Memory B cell (primary cell): ENCODE results near the gene XXYLT1.

ENCODE experiments used
- ATAC-seq: fragments of 150-1000 bp; cut with Tn5 transposase; 2 replicates; pipeline ENCODE4 v1.10.0; 2021; ENCODE audit warnings: low read depth, mild to moderate bottlenecking, moderate library complexity
- DNase-seq, 2 donors: peaks; one replicate each; pipeline ENCODE4 v3.0.0; 2022; ENCODE audit warnings: low spot score in 2 of 2
- H3K27ac Mint-ChIP-seq: one replicate; pipeline ENCODE4 v1.8.0; 2022; ENCODE audit warnings: mild to moderate bottlenecking, moderate library complexity, mixed read lengths
- H3K27me3 Mint-ChIP-seq: one replicate; pipeline ENCODE4 v1.8.0; 2022; ENCODE audit warnings: mixed read lengths
- H3K36me3 Mint-ChIP-seq: one replicate; pipeline ENCODE4 v1.8.0; 2022; ENCODE audit warnings: mild to moderate bottlenecking, mixed read lengths
- H3K4me1 Mint-ChIP-seq: one replicate; pipeline ENCODE4 v1.8.0; 2022; ENCODE audit warnings: mixed read lengths
- H3K4me3 Mint-ChIP-seq: one replicate; pipeline ENCODE4 v1.8.0; 2022; ENCODE audit warnings: mild to moderate bottlenecking, moderate library complexity, mixed read lengths
- H3K9me3 Mint-ChIP-seq: one replicate; pipeline ENCODE4 v1.8.0; 2022; ENCODE audit warnings: mixed read lengths

XXYLT1 gene

DNA sequence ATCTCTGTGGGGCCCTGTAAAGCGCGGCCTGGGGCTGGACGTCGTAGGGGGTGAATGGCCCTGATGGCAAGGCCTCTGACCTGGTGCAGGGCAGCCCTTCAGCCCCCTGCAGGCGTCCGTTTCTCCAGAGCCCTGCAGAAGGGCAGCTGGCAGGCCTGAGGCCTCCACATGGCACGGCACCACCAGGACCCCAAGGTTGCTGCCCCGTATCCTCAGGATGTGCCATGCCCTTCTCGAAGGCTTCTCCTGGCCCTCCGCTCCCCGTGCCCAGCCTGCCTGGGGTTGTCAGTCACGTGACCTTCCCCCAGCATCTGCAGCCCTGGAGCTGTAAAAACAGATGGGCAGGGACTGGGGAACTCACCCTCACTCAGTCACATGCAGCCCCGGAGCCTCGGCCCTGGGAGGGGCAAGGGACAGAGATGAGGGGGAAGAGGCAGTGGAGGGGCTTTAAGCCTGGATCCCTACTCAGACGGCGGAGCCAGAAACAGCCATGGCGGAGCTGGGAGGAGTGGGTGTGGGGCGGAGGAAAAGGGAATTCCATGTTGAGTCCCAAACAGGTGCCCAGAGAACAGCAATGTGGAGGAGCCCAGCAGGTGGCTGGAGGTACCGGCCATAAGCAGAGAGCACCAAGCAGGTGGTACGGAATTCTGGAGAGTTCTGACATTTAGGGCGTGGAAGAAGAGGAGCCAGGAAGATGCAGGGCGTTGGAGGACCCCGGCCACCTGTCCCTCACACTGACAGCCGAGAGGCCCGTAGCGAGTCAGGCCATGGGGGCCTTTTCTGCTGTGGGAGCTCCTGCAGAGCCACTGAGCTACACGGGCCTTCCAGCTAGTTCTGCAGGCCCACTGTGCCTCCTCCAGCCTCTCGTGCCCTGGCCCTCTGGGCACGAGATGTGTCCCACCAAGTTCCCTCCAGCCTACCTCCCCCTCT is 193.1 kb downstream of the XXYLT1 start:
- H3K27ac Mint-ChIP-seq: no peak overlapping the region

DNA sequence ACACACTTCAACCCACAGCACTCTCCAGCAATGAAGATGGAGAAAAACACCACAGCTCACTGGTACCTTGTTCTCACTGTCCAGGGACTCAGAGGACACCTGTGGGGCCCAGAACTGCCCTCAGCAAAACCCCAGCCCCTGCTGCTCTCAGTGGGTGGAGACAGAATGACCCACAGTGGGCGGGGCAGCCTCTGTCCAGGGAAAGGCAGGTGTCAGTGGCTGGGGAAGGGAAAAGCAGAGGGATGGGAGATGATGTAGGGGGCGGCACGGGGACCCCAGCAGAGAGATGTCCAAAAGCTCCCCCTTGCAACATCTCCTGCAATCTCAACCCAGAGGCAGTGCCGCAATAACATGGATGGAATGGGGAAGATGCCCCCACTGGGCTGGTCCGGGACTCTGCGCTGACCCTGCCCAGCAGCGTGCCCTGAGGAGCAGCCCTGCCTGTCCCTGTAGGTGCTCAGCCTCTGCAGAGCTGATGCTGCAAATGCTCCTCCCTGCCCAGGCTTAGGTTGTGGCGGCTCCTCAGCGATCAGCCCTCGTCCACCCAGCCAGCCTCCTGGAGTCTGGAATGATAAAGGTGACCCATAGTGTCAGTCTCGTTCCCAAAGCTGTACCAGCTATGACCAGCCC is 193.9 kb downstream of the XXYLT1 start:
- H3K27me3 Mint-ChIP-seq: no peaks in the 10 kb centered on the region
- ATAC-seq (no peak), DNase-seq (no peak)
- H3K9me3 Mint-ChIP-seq: no peaks in the 10 kb centered on the region
- H3K27ac Mint-ChIP-seq: no peak overlapping the region
- H3K4me1 Mint-ChIP-seq: peaks cover 15% of the 10 kb centered on the region
- no peak overlapping the region for H3K4me3 Mint-ChIP-seq
- no peaks in the 10 kb centered on the region for H3K36me3 Mint-ChIP-seq

More for the DNA sequence above, 193.1 kb downstream of the XXYLT1 start:
- no peaks in the 10 kb centered on the region for H3K27me3 Mint-ChIP-seq
- no peak overlapping the region for H3K4me3 Mint-ChIP-seq
- no peak for ATAC-seq
- H3K9me3 Mint-ChIP-seq: no peaks in the 10 kb centered on the region
- no peaks in the 10 kb centered on the region for H3K36me3 Mint-ChIP-seq
- DNase-seq: no peak
- peaks cover 17% of the 10 kb centered on the region for H3K4me1 Mint-ChIP-seq

DNA sequence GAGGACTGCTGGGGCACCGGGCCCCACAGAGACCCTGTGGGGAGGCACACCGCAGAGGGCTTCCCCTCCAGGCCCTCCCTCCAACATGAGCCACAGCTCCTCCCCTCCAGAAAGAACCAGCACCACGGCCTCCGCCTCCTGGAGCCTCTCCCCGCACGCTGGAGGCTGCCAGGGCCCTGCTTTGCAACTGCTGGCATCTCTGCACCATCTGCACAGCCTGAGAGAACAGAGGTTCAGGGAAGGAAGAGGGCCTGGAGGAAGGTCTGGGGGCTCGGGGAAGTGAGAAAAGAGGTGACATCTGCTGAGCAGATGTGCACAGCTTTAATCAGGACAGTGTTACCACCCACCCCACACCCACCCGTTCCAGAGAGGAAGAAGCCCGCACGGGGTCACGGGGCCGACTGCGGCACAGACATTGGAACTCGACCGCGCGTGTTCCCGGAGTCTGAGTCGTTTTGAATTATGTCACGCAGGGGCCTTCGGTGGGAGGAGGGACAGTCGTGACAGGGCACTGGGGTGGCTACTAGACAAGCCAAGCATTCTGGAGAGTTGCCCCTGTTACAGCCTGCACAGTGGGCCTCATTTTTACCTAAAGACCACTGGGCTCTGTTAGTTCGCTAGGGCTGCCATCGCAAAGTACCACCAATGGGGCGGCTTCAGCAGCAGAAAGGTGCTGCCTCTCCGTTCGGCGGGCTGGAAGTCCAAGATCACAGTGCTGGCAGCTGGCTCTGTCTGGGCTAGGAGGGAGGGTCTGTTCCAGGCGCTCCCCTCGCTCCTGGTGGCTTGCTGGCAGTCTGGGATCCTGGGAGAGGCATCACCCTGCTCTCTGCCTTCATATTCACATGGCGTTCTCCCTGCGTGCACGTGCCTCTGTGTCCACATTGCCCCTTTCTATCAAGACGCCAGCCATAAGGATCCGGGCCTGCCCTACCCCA is 194.8 kb downstream of the XXYLT1 start:
- H3K4me1 Mint-ChIP-seq: peaks cover 12% of the 10 kb centered on the region
- H3K27me3 Mint-ChIP-seq: no peaks in the 10 kb centered on the region

DNA sequence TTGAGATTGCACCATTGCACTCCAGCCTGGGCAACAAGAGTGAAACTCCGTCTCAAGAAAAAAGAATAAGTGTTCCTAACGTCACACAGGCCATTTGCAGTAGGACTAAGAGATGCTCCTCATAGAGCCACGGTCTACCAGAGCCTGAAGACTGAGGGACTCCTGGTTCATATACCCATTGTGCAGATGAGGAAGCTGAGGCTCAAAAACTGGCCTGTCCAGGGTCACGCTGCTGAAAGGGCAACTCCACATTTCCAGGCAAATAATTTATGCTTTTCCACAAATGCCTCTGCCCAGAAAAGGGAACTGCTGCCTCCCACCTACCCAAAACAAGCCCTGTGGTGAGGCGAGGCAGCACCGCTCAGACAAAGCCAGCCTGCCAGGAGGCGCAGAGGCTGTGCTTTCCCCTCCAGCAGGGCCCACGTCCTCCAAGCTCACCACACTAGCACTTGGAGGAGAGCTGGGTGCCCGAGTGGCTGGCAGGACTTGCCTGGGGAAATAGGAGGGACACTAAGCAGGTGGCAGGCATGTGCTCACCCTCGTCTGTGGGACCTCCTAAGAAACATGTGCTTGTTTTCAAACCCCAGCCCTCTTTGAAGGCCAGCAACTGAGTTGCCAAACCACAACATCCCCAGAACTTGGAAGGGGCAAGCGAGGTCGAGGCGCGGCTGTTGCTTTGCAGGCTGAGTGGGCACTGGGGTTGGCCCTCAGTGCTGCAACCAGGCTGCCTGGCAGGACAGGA is 195.6 kb downstream of the XXYLT1 start:
- Mint-ChIP-seq H3K4me3 (no peak overlapping the region), H3K36me3 (no peaks in the 10 kb centered on the region), H3K27ac (no peak overlapping the region), H3K27me3 (no peaks in the 10 kb centered on the region), H3K9me3 (no peaks in the 10 kb centered on the region), H3K4me1 (peaks cover 12% of the 10 kb centered on the region)
- no peak for DNase-seq
- ATAC-seq: no peak

More for the DNA sequence above, 194.8 kb downstream of the XXYLT1 start:
- Mint-ChIP-seq H3K27ac (no peak overlapping the region), H3K4me3 (no peak overlapping the region), H3K36me3 (no peaks in the 10 kb centered on the region), H3K9me3 (no peaks in the 10 kb centered on the region)
- DNase-seq (no peak), ATAC-seq (no peak)

DNA sequence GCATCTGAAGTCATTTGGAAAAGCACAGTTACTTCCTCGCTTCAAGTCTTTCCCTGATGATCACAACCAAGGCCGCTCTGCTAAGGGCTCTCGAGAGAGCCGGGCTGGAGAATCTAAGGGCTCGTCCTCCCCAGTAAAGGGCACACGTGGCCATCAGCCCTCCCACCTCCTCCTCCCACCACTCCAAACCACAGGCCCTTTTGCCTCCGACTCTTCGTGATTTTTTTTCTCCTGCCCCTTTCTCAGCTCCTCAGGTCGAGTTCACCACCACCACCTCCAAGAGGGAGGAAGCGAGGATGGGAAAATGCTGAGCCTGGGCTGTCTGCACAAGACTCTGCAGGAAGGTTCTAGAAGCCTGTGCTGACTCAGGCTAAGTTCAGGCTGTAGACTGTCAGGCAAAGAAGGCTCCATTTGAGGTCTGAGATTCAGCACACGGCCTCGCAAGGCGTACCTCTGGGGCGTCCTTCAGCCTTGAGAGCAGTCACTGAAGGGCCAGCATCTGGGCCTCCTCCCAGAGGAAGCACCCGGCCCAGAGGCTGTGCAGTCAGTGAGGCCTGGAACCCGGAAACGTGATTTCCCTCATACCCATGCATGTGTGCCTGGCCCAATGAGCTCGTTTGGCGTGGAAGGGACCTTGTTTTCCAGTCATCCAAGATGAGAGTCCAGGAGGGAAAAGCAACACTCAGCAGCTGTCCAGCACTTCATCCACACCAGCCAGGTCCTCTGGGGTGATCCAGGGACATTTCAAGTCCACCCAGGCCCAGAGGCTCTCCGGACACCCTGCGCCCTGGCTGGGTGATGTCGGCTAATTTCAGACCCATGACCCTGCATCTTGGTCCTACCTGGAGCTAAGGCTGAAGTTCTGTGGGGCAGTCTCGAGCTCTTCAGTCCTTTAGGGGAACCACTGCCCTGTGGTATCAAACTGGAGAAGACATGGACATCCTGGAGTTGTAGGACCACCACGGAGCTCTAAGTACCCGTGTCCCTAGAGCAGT is 196.8 kb downstream of the XXYLT1 start:
- Mint-ChIP-seq H3K27ac (no peak overlapping the region), H3K27me3 (no peaks in the 10 kb centered on the region)
- no peak for DNase-seq

DNA sequence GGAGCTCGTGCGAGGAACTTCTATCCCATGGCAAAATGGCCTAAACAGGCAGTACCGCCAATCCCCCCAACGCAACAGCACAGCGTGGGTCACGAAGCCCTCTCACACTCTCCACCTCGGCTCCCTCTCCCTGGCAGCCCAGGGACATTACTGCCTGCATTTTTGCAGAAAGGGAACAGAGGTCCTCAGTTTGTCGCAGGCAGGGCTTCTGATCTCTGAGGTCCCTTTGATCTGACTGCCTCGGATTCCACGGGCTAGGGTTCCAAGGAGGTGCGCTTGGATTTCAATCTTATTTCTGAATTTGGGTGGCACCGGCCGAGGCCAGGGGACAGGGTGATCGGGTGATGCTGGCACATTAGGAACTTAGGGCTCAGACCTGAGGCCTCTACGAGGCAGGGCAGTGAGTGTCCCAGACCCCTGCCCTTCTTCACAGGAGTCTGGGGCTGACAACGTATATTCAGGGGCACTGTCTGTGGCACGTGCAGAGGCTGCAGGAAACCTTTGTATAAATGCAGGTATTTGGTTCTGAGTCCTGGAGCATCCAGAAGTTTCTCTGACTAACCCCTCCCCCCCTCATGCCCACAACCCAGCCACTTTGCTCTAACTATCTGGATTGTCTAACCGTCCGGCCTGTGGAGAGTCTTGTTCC is 197.9 kb downstream of the XXYLT1 start:
- Mint-ChIP-seq H3K27me3 (no peaks in the 10 kb centered on the region), H3K9me3 (no peaks in the 10 kb centered on the region), H3K36me3 (peaks cover 4% of the 10 kb centered on the region), H3K27ac (no peak overlapping the region), H3K4me1 (no peaks in the 10 kb centered on the region), H3K4me3 (no peak overlapping the region)
- DNase-seq: no peak
- no peak for ATAC-seq

More for the DNA sequence above, 196.8 kb downstream of the XXYLT1 start:
- Mint-ChIP-seq H3K4me1 (peaks cover 5% of the 10 kb centered on the region), H3K36me3 (peaks cover 2% of the 10 kb centered on the region), H3K4me3 (no peak overlapping the region), H3K9me3 (no peaks in the 10 kb centered on the region)
- ATAC-seq: no peak

DNA sequence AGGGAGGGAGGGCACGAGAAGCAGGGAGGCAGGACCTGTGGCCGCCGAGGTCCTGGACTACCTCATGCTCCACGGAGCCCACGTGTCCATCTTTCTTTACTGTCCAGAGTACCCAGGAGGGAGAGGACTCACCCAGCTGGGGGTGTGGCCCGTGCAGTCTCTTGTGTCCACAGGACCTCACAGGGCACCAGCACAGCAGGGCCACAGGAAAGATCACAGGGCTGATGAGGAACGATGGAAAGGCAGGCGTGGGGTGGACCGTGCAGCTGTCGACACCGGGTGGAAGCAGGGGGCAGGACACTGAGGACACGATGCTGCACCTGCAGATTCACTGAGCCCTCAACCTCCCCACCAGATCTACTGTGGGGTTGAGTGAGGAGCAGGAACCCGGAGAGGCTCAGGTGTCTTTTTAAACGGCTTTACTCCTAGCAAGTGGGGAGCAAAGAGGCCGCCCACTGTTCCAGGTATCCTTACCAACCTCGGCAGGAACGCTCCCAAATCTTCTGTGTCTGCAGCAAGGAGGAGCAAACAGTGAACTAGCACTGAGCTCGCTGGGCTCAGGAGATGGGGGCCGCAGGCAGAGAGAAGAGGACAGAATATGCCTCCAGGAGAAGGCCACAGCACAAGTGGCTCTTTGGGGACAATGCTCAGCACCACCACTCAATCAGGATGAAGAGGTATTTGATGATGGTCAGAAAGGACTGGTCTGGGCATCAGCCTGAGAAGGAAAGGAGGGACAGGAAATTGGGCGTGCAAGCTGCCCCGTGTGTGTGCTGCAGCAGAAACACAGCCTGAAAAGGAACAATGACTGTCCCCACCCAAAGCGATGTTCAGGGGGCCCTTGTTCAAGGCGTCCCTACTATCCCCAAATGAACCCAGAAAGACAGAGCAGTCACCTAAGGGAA is 198.8 kb downstream of the XXYLT1 start:
- H3K36me3 Mint-ChIP-seq: peaks cover 5% of the 10 kb centered on the region
- no peak overlapping the region for H3K27ac Mint-ChIP-seq
- H3K9me3 Mint-ChIP-seq: no peaks in the 10 kb centered on the region
- DNase-seq (no peak), ATAC-seq (no peak)
- H3K27me3 Mint-ChIP-seq: no peaks in the 10 kb centered on the region
- no peaks in the 10 kb centered on the region for H3K4me1 Mint-ChIP-seq
- no peak overlapping the region for H3K4me3 Mint-ChIP-seq

DNA sequence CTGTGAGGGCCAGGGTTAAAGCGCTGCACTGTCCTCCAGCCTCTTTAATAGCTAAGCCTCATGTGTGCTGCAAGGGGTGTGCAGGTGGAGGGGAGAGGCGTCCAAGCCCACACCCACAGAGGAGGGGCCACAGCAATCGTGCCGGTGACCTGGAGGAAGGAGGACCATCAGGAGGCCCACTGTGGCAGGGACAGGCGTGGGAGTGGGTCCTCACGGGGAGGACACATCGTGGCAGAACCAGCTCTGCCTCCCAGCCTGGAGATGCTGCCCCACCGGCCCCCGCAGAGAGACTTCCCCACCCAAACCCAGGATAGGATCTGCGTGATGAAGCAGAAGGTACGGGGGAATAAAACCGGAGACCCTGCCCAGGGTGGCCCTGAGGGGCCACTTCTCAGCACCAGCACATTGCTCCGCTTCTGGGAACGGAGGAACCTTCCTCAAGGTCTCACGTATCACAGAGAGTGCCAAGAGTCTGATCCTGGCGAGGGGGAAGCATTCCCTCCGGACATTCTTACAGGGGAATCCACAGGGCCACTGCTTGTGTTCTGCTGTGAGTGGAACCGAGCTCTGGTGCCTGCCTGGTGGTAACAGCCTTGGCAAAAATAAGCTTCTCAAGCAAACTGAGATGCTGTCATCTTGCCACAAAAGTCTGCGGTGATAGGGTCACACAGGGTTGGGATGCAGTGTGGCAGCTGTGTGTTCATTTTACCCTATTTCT is 199.8 kb downstream of the XXYLT1 start:
- Mint-ChIP-seq H3K9me3 (no peaks in the 10 kb centered on the region), H3K27ac (no peak overlapping the region), H3K4me3 (no peak overlapping the region), H3K27me3 (no peaks in the 10 kb centered on the region), H3K36me3 (peaks cover 7% of the 10 kb centered on the region), H3K4me1 (no peaks in the 10 kb centered on the region)
- DNase-seq: no peak
- no peak for ATAC-seq

DNA sequence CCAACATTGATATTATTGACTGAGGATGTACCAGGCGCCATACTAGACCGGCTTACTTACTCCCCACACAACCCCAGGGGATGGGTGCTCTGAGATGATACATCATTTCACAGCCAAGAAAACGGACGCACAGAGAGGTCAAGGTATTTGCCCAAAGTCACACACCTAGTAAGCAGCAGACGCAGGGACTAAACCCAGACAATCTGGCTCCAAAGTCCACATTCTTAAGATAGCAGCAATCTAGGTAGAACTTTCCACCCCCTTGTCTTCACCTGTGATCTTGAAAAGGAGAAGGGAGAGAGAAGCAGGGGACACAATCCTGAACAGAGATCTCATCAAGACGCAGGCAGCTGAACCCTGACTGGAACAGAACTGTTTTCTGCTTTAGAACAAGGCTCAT is 200.6 kb downstream of the XXYLT1 start:
- Mint-ChIP-seq H3K36me3 (peaks cover 7% of the 10 kb centered on the region), H3K4me1 (peaks cover 4% of the 10 kb centered on the region), H3K4me3 (no peak overlapping the region), H3K27ac (no peak overlapping the region), H3K27me3 (no peaks in the 10 kb centered on the region), H3K9me3 (no peaks in the 10 kb centered on the region)
- no peak for DNase-seq
- ATAC-seq: no peak

DNA sequence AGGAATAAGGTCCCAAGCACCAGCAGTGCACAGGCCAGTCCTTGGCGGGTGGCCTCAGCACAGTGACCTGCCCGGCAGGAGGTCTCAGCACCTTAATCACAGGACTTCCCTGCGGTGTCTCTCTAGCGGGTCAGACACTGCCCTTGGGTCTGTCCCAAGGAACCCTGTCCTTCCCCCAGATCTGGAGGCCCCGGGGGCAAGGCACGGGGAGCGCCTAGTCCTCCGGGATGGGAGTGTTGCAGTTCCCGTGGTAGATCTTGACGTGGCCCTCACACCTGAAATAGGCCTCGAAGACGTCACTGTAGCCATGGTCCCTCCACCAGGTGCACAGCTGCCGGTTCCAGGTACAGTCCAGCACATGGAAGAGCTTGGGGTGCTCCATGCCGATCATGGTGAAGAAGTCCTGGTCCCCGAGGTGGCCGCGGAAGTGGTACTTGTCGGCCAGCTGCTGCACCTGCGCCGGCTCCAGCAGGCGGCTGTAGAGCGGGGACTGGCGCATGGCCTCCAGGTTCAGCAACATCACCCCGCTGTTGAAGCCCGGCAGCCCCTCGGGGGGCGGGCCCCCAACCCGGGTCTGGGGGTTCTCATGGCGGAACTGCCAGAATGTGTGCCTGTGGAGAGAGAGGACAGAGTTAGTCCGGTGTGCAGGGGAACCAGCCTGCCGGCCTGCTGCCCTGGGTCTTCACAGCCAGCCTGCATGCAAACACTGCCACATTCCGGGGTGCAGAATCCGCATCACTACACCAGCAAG is 201.3 kb downstream of the XXYLT1 start:
- Mint-ChIP-seq H3K4me1 (peaks cover 10% of the 10 kb centered on the region), H3K27ac (no peak overlapping the region), H3K4me3 (no peak overlapping the region), H3K9me3 (no peaks in the 10 kb centered on the region), H3K27me3 (no peaks in the 10 kb centered on the region), H3K36me3 (peaks cover 7% of the 10 kb centered on the region)
- ATAC-seq (no peak), DNase-seq (no peak)
